Neural cell (in vitro differentiated cells): Measurements from ENCODE around the gene TMEM86A. TPM values are rescaled to one million over a fixed set of nuclear protein-coding genes. Genes with fewer than 3 reads are reported as not detected.

Experiments
- H2AFZ ChIP-seq: fragments of 200-600, 300-800 bp; sonication (generic), shearing (Covaris generic); 2 replicates; pipeline ENCODE4 v1.6.0; 2014; ENCODE audit warnings: low read depth, mild to moderate bottlenecking, antibody characterized with exemption, low read length, moderate library complexity
- H3F3A ChIP-seq: fragments of 200-600 bp; shearing (Covaris generic); 2 replicates; pipeline ENCODE4 v1.6.1; 2016; ENCODE audit warnings: mild to moderate bottlenecking, moderate library complexity, mixed read lengths, antibody characterized with exemption, low read length; ENCODE audit not compliant: insufficient read depth, poor library complexity, severe bottlenecking
- H3K27ac ChIP-seq: fragments of 200-600, 300-800 bp; sonication (generic), shearing (Covaris generic); 2 replicates; pipeline ENCODE4 v1.5.1; 2014; ENCODE audit warnings: mild to moderate bottlenecking, low read length, moderate library complexity
- H3K27me3 ChIP-seq: fragments of 300-800, 200-600 bp; sonication (generic), shearing (Covaris generic); 2 replicates; pipeline ENCODE4 v1.6.0; 2014; ENCODE audit warnings: mild to moderate bottlenecking, low read depth, low read length, moderate library complexity; ENCODE audit not compliant: insufficient read depth
- H3K36me3 ChIP-seq: fragments of 300-800, 200-600 bp; sonication (generic), shearing (Covaris generic); 2 replicates; pipeline ENCODE4 v1.5.1; 2014; ENCODE audit warnings: mild to moderate bottlenecking, antibody characterized with exemption, low read length, moderate library complexity; ENCODE audit not compliant: insufficient read depth
- H3K4me2 ChIP-seq: fragments of 300-800, 200-600 bp; sonication (generic), shearing (Covaris generic); 2 replicates; pipeline ENCODE4 v1.6.0; 2014; ENCODE audit warnings: mild to moderate bottlenecking, low read length
- H3K4me3 ChIP-seq: fragments of 300-800, 200-600 bp; sonication (generic), shearing (Covaris generic); 2 replicates; pipeline ENCODE4 v1.5.1; 2014; ENCODE audit warnings: mild to moderate bottlenecking, low read length, moderate library complexity
- H3K79me2 ChIP-seq: fragments of 200-600 bp; shearing (Covaris generic); replicated peaks from 2 replicates; pipeline ENCODE4 v1.6.0; 2014; ENCODE audit warnings: mild to moderate bottlenecking, low read length, moderate library complexity; ENCODE audit not compliant: insufficient read depth
- H3K9ac ChIP-seq: fragments of 300-800, 200-600 bp; sonication (generic), shearing (Covaris generic); 2 replicates; pipeline ENCODE4 v1.6.1; 2016; ENCODE audit warnings: mild to moderate bottlenecking, low read length, mixed read lengths
- H3K9me2 ChIP-seq: fragments of 200-600 bp; shearing (Covaris generic); 2 replicates; pipeline ENCODE4 v1.6.1; 2016; ENCODE audit warnings: mild to moderate bottlenecking, low read length, mixed read lengths; ENCODE audit not compliant: insufficient read depth
- H3K9me3 ChIP-seq: fragments of 200-600, 300-800 bp; sonication (generic), shearing (Covaris generic); 2 replicates; pipeline ENCODE4 v1.6.1; 2016; ENCODE audit warnings: mild to moderate bottlenecking, mixed run types, low read length, moderate library complexity, mixed read lengths
- H4K20me1 ChIP-seq: fragments of 200-600 bp; shearing (Covaris generic); 2 replicates; pipeline ENCODE4 v1.6.1; 2016; ENCODE audit warnings: mild to moderate bottlenecking, mixed run types; ENCODE audit not compliant: insufficient read depth
- CTCF ChIP-seq: fragments of 450-650 bp; IDR thresholded peaks from 2 replicates; pipeline ENCODE4 v1.5.1; 2014; ENCODE audit warnings: antibody characterized with exemption, mild to moderate bottlenecking, moderate library complexity; ENCODE audit not compliant: poor library complexity, severe bottlenecking
- EP300 ChIP-seq: fragments of 450-650 bp; conservative IDR thresholded peaks from 2 replicates; pipeline ENCODE4 v1.6.1; 2014; ENCODE audit warnings: antibody characterized with exemption, mild to moderate bottlenecking, moderate library complexity; ENCODE audit not compliant: poor library complexity, severe bottlenecking
- EZH2 ChIP-seq: fragments of 200-600, 300-800 bp; shearing (Covaris generic), sonication (generic); IDR thresholded peaks from 2 replicates; pipeline ENCODE4 v1.6.1; 2014; ENCODE audit warnings: antibody characterized with exemption, low read length, borderline replicate concordance, mild to moderate bottlenecking; ENCODE audit not compliant: insufficient read depth, poor library complexity, severe bottlenecking
- MXI1 ChIP-seq: fragments of 450-650 bp; conservative IDR thresholded peaks from 2 replicates; pipeline ENCODE4 v1.6.1; 2014; ENCODE audit warnings: antibody characterized with exemption, mild to moderate bottlenecking; ENCODE audit not compliant: poor library complexity, severe bottlenecking
- POLR2AphosphoS5 ChIP-seq: IDR thresholded peaks from 2 replicates; pipeline ENCODE4 v1.6.1; 2012
- RAD21 ChIP-seq: fragments of 450-650 bp; conservative IDR thresholded peaks from 2 replicates; pipeline ENCODE4 v1.6.1; 2014; ENCODE audit warnings: antibody characterized with exemption, mild to moderate bottlenecking, moderate library complexity
- SMC3 ChIP-seq: fragments of 450-650 bp; conservative IDR thresholded peaks from 2 replicates; pipeline ENCODE4 v1.6.1; 2014; ENCODE audit warnings: antibody characterized with exemption, mild to moderate bottlenecking, moderate library complexity; ENCODE audit not compliant: poor library complexity
- TAF1 ChIP-seq: IDR thresholded peaks from 2 replicates; pipeline ENCODE4 v1.6.1; 2012; ENCODE audit warnings: low read depth
- polyA plus RNA-seq: library from polyadenylated mRNA; depleted of rRNA; stranded (reverse); fragments of >200 nt; gene quantifications from 2 replicates; pipeline ENCODE4 v1.2.3, GENCODE V29; 2014
- TF ChIP-seq, protein P1 (sequence below): IDR thresholded peaks from 2 replicates; pipeline ENCODE4 v1.6.1; 2012; ENCODE audit warnings: borderline replicate concordance

Gene TMEM86A
- polyA plus RNA-seq, 1 donor from 2014 or later, result 3.3 TPM

DNA sequence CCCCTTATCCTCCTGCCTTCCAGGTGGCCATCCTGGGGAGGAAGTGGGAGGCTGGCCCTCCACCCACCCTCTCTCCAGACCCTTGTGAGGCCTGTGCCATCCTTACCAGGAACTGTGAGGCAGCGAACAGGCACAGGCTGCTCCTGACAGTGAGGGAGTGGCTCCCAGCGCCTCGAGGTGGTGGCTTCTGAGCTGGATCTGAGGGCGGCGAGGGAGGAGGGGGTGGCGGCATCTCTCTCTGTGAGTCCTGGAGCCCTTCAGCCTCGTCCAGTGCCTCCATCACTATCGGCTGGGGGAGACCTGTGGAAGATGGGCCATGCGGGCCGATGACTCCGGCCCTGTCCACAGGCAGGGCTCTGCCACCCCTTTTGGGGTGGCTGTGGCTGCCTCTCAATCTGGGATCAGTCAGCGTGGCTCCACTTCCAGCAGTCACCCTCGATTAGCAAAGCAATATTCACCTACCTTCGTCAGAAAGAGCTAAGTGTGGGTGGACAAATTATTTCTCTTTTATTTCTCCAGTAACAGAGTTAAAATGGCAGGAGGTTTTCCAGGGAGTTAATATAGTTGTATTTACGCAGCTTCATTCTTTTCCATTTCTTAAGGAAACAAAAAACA, 45.4 kb downstream of the TMEM86A start:
- no peaks in the 10 kb centered on the region for H3K36me3 ChIP-seq

GRCh38 chr11:18745251-18745650, 46.7 kb downstream of the TMEM86A start:
- Histone ChIP-seq H3K9me2 (no peaks in the 10 kb centered on the region), H3K36me3 (no peaks in the 10 kb centered on the region), H3K4me3 (no peak overlapping the region), H3K79me2 (no peaks in the 10 kb centered on the region), H3K9ac (no peak overlapping the region), H2AFZ (no peak overlapping the region), H3F3A (no peaks in the 10 kb centered on the region), H3K4me2 (no peak overlapping the region), H3K9me3 (no peaks in the 10 kb centered on the region), H3K27ac (no peak overlapping the region), H3K27me3 (no peaks in the 10 kb centered on the region), H4K20me1 (no peaks in the 10 kb centered on the region)
- no peak for TF ChIP-seq POLR2AphosphoS5
- TF ChIP-seq EP300, result no peak
- TF ChIP-seq RAD21, result no peak
- TF ChIP-seq CTCF, result no peak
- TF ChIP-seq EZH2, result no peak
- no peak for TF ChIP-seq SMC3
- no peak for TF ChIP-seq TAF1
- TF ChIP-seq, protein P1, sequence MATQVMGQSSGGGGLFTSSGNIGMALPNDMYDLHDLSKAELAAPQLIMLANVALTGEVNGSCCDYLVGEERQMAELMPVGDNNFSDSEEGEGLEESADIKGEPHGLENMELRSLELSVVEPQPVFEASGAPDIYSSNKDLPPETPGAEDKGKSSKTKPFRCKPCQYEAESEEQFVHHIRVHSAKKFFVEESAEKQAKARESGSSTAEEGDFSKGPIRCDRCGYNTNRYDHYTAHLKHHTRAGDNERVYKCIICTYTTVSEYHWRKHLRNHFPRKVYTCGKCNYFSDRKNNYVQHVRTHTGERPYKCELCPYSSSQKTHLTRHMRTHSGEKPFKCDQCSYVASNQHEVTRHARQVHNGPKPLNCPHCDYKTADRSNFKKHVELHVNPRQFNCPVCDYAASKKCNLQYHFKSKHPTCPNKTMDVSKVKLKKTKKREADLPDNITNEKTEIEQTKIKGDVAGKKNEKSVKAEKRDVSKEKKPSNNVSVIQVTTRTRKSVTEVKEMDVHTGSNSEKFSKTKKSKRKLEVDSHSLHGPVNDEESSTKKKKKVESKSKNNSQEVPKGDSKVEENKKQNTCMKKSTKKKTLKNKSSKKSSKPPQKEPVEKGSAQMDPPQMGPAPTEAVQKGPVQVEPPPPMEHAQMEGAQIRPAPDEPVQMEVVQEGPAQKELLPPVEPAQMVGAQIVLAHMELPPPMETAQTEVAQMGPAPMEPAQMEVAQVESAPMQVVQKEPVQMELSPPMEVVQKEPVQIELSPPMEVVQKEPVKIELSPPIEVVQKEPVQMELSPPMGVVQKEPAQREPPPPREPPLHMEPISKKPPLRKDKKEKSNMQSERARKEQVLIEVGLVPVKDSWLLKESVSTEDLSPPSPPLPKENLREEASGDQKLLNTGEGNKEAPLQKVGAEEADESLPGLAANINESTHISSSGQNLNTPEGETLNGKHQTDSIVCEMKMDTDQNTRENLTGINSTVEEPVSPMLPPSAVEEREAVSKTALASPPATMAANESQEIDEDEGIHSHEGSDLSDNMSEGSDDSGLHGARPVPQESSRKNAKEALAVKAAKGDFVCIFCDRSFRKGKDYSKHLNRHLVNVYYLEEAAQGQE, result no peak
- no peak for TF ChIP-seq MXI1

More for the DNA sequence above, 45.4 kb downstream of the TMEM86A start:
- Histone ChIP-seq H3K9me3 (no peaks in the 10 kb centered on the region), H3K4me2 (no peak overlapping the region), H3K4me3 (no peak overlapping the region), H3K9ac (no peak overlapping the region), H3K27me3 (no peaks in the 10 kb centered on the region), H2AFZ (no peak overlapping the region), H4K20me1 (no peaks in the 10 kb centered on the region), H3K27ac (no peak overlapping the region), H3K79me2 (no peaks in the 10 kb centered on the region), H3K9me2 (no peaks in the 10 kb centered on the region), H3F3A (no peaks in the 10 kb centered on the region)
- TF ChIP-seq POLR2AphosphoS5, result no peak
- no peak for TF ChIP-seq RAD21
- no peak for TF ChIP-seq SMC3
- TF ChIP-seq TAF1, result no peak
- TF ChIP-seq EZH2, result no peak
- TF ChIP-seq MXI1, result no peak
- TF ChIP-seq, protein P1, result no peak
